ENCODE results near the gene ENAH. TPM values are rescaled to one million over a fixed set of nuclear protein-coding genes. Genes with fewer than 3 reads are reported as not detected.

ENAH gene
- total and polyA plus RNA-seq, 8 donors = 8.0 to 62.8 (median 31.9) TPM

DNA sequence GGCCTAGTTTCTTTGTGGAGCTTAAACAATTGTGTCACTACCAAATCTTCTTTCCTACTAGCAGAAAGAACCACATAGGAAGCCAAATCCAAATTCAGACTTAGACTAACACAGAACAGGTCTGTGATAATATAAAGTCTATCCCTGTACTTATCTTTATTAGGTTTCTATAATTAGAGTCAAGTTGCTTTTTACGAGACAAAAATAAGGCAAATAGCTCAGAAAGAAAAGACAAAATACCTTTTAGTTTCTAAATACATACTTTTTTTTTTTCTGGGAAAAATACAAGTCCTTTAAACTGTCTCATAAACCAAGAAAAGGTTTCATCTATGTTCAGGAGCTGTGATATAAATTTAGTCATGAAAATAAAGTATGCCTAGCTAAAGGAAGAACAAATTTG, 146.2 kb downstream of the ENAH start:
- H3K4me3 ChIP-seq = no peak overlapping the region
- TF ChIP-seq, protein P1, sequence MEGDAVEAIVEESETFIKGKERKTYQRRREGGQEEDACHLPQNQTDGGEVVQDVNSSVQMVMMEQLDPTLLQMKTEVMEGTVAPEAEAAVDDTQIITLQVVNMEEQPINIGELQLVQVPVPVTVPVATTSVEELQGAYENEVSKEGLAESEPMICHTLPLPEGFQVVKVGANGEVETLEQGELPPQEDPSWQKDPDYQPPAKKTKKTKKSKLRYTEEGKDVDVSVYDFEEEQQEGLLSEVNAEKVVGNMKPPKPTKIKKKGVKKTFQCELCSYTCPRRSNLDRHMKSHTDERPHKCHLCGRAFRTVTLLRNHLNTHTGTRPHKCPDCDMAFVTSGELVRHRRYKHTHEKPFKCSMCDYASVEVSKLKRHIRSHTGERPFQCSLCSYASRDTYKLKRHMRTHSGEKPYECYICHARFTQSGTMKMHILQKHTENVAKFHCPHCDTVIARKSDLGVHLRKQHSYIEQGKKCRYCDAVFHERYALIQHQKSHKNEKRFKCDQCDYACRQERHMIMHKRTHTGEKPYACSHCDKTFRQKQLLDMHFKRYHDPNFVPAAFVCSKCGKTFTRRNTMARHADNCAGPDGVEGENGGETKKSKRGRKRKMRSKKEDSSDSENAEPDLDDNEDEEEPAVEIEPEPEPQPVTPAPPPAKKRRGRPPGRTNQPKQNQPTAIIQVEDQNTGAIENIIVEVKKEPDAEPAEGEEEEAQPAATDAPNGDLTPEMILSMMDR (IDR thresholded peaks at IDR 0.05) = no peak
- ATAC-seq (no peak), FAIRE-seq (no peak), DNase-seq (no peak)
- H3K27ac ChIP-seq = no peak overlapping the region
- H3K4me1 ChIP-seq = peaks cover 12% of the 10 kb centered on the region in 3 donors
- WGBS, 2 donors = 88 to 93% methylated on average over 1 of the region's 1 CpG
- intact Hi-C loops (cut with DNase I) = no loop called here
- H3K36me3 ChIP-seq = peaks cover 0 to 4% (median 0%) of the 10 kb centered on the region in 3 donors
- no peaks in the 10 kb centered on the region for H3K9me3 ChIP-seq
- no peaks in the 10 kb centered on the region for H3K27me3 ChIP-seq

DNA sequence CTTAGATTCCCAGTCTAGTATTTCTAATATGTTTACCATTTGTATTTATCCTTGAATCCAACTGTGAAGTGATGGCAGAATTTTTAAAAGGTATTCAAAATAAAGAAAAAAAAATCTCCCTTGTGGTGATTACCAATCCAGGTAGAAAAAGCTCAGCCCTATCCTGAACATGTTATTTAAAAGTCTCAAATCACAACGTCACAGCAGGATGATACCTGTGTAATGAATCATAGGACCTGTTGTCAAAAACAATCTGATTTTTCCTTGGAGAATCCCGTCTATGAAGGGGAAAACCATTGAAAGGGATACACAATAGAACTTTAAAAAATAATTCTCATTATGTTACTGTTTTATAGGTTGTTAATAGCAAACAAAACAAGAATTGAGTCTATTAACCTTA, 148.1 kb downstream of the ENAH start:
- Histone ChIP-seq H3K36me3 (peaks cover 0 to 4% (median 0%) of the 10 kb centered on the region in 3 donors), H3K27ac (no peak overlapping the region), H3K27me3 (no peaks in the 10 kb centered on the region), H3K9me3 (no peaks in the 10 kb centered on the region), H3K4me1 (peaks cover 12% of the 10 kb centered on the region in 3 donors), H3K4me3 (no peak overlapping the region)
- intact Hi-C loops (cut with DNase I) = no loop called here
- TF ChIP-seq, protein P1 (IDR thresholded peaks at IDR 0.05) = no peak
- DNase-seq (no peak), ATAC-seq (no peak), FAIRE-seq (no peak)
- WGBS, 2 donors = 91% methylated on average over 2 of the region's 2 CpGs

DNA sequence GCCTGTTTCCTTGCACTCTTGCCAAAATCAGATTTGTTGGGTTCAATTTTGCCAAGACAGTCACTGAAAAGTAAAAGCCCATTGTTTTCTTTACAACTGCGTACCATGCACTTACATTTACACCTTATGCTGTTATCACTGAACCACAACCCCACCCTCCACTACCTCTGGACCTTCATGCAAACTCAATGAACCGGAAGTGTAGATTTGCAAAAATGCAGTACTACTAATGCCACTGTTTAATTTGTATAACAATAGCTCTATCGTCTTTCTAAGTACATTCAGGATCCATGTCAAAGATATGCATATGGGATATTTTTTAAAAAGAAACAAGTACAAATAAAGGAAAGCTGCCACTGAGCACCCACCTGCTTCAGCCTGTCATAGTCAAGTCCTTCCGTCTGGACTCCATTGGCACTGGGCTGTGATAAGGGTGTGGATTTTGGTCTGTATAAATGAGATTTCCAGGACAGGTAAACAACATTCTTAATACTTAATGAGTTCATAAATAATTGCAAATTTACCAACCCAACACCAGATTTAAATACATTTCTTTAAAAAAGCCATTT, 152.2 kb downstream of the ENAH start:
- intact Hi-C loops (cut with DNase I) = no loop called here
- WGBS, 2 donors = 85 to 94% methylated on average over 4 of the region's 4 CpGs
- no peak overlapping the region for H3K27ac ChIP-seq
- H3K4me3 ChIP-seq = no peak overlapping the region
- FAIRE-seq (no peak), DNase-seq (no peak), ATAC-seq (peak in 1 of 4 donors; percentile 32)
- TF ChIP-seq, protein P1 (IDR thresholded peaks at IDR 0.05) = no peak
- peaks cover 0 to 9% (median 3%) of the 10 kb centered on the region in 3 donors for H3K36me3 ChIP-seq
- H3K27me3 ChIP-seq = no peaks in the 10 kb centered on the region
- H3K9me3 ChIP-seq = no peaks in the 10 kb centered on the region
- H3K4me1 ChIP-seq = no peaks in the 10 kb centered on the region

DNA sequence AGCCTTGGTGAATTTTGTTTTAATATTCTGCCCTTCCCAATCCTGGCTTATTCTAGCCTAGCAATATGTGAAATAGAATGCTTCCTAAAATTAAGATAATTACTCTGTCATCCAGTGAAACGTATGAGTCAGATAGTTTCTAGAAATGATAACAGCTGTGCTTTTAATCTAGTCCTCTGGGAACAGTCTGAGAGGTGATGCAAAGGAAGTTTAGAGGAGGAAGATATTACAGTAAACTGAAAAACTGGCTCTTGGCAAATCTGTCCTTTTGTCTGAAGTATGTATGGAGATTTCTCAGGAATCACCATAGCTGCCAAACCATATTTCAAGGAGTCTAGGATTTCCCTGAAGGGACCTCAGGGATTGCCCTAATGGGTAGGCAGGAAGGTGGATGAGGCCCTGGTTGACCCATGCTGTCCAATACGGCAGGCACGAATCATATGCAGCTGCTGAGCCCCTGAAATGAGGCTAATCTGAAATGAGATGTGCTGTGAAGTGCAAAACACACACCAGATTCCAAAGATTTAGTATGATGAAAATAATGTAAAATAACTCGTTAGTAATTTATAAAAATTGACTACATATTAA, 154.3 kb downstream of the ENAH start:
- DNase-seq (no peak), ATAC-seq (no peak), FAIRE-seq (no peak)
- no peaks in the 10 kb centered on the region for H3K4me1 ChIP-seq
- 78 to 80% methylated on average over 4 of the region's 4 CpGs for WGBS, 2 donors
- H3K9me3 ChIP-seq = no peaks in the 10 kb centered on the region
- TF ChIP-seq, protein P1 (IDR thresholded peaks at IDR 0.05) = no peak
- intact Hi-C loops (cut with DNase I) = no loop called here
- no peak overlapping the region for H3K4me3 ChIP-seq
- no peak overlapping the region for H3K27ac ChIP-seq
- H3K27me3 ChIP-seq = no peaks in the 10 kb centered on the region
- H3K36me3 ChIP-seq = peaks cover 0 to 9% (median 3%) of the 10 kb centered on the region in 3 donors

DNA sequence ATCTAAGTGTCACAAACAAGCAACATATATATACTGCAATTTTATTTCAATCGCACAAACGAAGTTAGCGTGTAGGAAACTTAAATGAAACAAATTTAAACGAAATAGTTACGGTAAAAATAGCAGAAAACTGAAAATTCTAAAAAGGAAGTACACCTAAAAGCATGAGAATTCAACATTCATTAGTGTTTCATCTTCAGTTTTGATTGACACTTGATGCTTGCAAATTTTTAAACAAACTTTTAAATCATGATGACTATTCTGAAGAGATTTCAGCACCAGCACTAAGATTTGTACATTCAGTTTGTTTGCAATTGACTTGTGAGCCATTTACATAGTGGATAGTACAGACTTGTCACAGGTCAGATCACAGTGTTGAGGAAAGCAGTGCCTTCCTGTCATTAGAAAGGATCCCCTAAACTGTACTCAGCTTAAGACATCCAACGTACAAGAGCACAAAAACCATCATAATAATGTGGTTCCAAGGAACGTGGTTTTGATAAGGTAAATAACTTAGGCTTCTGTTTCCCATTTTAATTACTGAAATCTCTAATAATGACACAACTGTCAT, 158.0 kb downstream of the ENAH start:
- intact Hi-C loops (cut with DNase I) = no loop called here
- Histone ChIP-seq H3K4me1 (no peaks in the 10 kb centered on the region), H3K36me3 (peaks cover 0 to 9% (median 3%) of the 10 kb centered on the region in 3 donors), H3K27ac (no peak overlapping the region), H3K27me3 (no peaks in the 10 kb centered on the region), H3K9me3 (no peaks in the 10 kb centered on the region), H3K4me3 (no peak overlapping the region)
- 77 to 78% methylated on average over 7 of the region's 7 CpGs for WGBS, 2 donors
- ATAC-seq = no peak
- FAIRE-seq = peak; percentile 34
- DNase-seq = no peak
- TF ChIP-seq, protein P1 (IDR thresholded peaks at IDR 0.05) = no peak

Data from pancreas (tissue), 10 donors.